ENCODE measurements around the gene MOCS3. TPM values are rescaled to one million over a fixed set of nuclear protein-coding genes. Genes with fewer than 3 reads are reported as not detected.

Gene MOCS3
- total RNA-seq, 1 experiment from 2014 or later, result 13.4 TPM

- Histone ChIP-seq H3K9me3 (ENCODE audit: low read length) (no peaks in the 10 kb centered on the region), H3K79me2 (ENCODE audit: low read length) (peaks cover 99% of the 10 kb centered on the region), H3K36me3 (ENCODE audit: low read depth, low read length) (peaks cover 36% of the 10 kb centered on the region), H3K4me3 (ENCODE audit: low read length) (no peak overlapping the region), H4K20me1 (ENCODE audit: low read length) (peaks cover 90% of the 10 kb centered on the region), H3F3A (ENCODE audit: low read length, unreplicated experiment) (peaks cover 6% of the 10 kb centered on the region), H3K9ac (ENCODE audit: low read length) (no peak overlapping the region), H3K4me2 (ENCODE audit: low read length) (no peak overlapping the region), H3K27ac (ENCODE audit: low read length) (no peak overlapping the region), H3K27me3 (ENCODE audit: low read length) (no peaks in the 10 kb centered on the region), H3K9me2 (replicated peaks; ENCODE audit: low read length) (no peaks in the 10 kb centered on the region), H2AFZ (ENCODE audit: low read length) (no peak overlapping the region), H3K4me1 (ENCODE audit: insufficient read depth, low read length) (peaks cover 25% of the 10 kb centered on the region)
- ATAC-seq (no peak; the same call in 1 of the 2 replicates), DNase-seq (peak; percentile 22)
- POLR2A ChIA-PET (ENCODE audit: unreplicated experiment), result no interaction called here
- intact Hi-C loops (cut with micrococcal nuclease), result no loop called here
- no TSS peak for BruUV-seq (replicated peaks)
- CTCF ChIA-PET, result no interaction called here
- TF ChIP-seq EZH2phosphoT487 (IDR thresholded peaks at IDR 0.05; ENCODE audit: borderline replicate concordance, low read length), result no peak
- no peak for TF ChIP-seq CTCF (conservative IDR thresholded peaks at IDR 0.05; ENCODE audit: low read depth, low read length)
- TF ChIP-seq EZH2 (IDR thresholded peaks at IDR 0.05; ENCODE audit: low read length, unreplicated experiment), result no peak
Measured at GRCh38 chr20:50915424-50915823, 43.2 kb upstream of the MOCS3 start.

GRCh38 chr20:50916257-50916656 lies 42.4 kb upstream of the MOCS3 start:
- Histone ChIP-seq H3K4me1 (ENCODE audit: insufficient read depth, low read length) (peaks cover 25% of the 10 kb centered on the region), H2AFZ (ENCODE audit: low read length) (no peak overlapping the region), H3K9ac (ENCODE audit: low read length) (no peak overlapping the region), H3K27me3 (ENCODE audit: low read length) (no peaks in the 10 kb centered on the region), H3K79me2 (ENCODE audit: low read length) (peaks cover 99% of the 10 kb centered on the region), H3K9me3 (ENCODE audit: low read length) (no peaks in the 10 kb centered on the region), H3K9me2 (replicated peaks; ENCODE audit: low read length) (no peaks in the 10 kb centered on the region), H3K4me2 (ENCODE audit: low read length) (no peak overlapping the region), H3K4me3 (ENCODE audit: low read length) (no peak overlapping the region), H3F3A (ENCODE audit: low read length, unreplicated experiment) (peaks cover 6% of the 10 kb centered on the region), H4K20me1 (ENCODE audit: low read length) (peaks cover 90% of the 10 kb centered on the region), H3K36me3 (ENCODE audit: low read depth, low read length) (peaks cover 36% of the 10 kb centered on the region), H3K27ac (ENCODE audit: low read length) (no peak overlapping the region)
- intact Hi-C loops (cut with micrococcal nuclease), result no loop called here
- ChIA-PET CTCF (interaction anchor here (1.1 kb wide), 1 partner anchor 122 kb away, joined by 6 read pairs; the partner anchor contains the start of gene BCAS4), POLR2A (ENCODE audit: unreplicated experiment) (interaction anchor here (0.6 kb wide), 1 partner anchor 804 kb away, joined by 3 read pairs; no protein-coding TSS in a partner anchor)
- TF ChIP-seq EZH2 (IDR thresholded peaks at IDR 0.05; ENCODE audit: low read length, unreplicated experiment) (no peak), CTCF (conservative IDR thresholded peaks at IDR 0.05; ENCODE audit: low read depth, low read length) (no peak), EZH2phosphoT487 (IDR thresholded peaks at IDR 0.05; ENCODE audit: borderline replicate concordance, low read length) (no peak)
- peak; percentile 27 for ATAC-seq
- DNase-seq, result peak; percentile 20
- BruUV-seq (replicated peaks), result no TSS peak

GRCh38 chr20:50916934-50917333 lies 41.7 kb upstream of the MOCS3 start:
- Histone ChIP-seq H3K27ac (ENCODE audit: low read length) (no peak overlapping the region), H3K4me1 (ENCODE audit: insufficient read depth, low read length) (peaks cover 25% of the 10 kb centered on the region), H4K20me1 (ENCODE audit: low read length) (peaks cover 90% of the 10 kb centered on the region), H3K9me2 (replicated peaks; ENCODE audit: low read length) (no peaks in the 10 kb centered on the region), H2AFZ (ENCODE audit: low read length) (no peak overlapping the region), H3K9me3 (ENCODE audit: low read length) (no peaks in the 10 kb centered on the region), H3K4me2 (ENCODE audit: low read length) (no peak overlapping the region), H3K4me3 (ENCODE audit: low read length) (no peak overlapping the region), H3K79me2 (ENCODE audit: low read length) (peaks cover 99% of the 10 kb centered on the region), H3K9ac (ENCODE audit: low read length) (no peak overlapping the region), H3F3A (ENCODE audit: low read length, unreplicated experiment) (peaks cover 6% of the 10 kb centered on the region), H3K27me3 (ENCODE audit: low read length) (no peaks in the 10 kb centered on the region), H3K36me3 (ENCODE audit: low read depth, low read length) (peaks cover 36% of the 10 kb centered on the region)
- POLR2A ChIA-PET (ENCODE audit: unreplicated experiment), result no interaction called here
- TF ChIP-seq CTCF (conservative IDR thresholded peaks at IDR 0.05; ENCODE audit: low read depth, low read length), result no peak
- TF ChIP-seq EZH2phosphoT487 (IDR thresholded peaks at IDR 0.05; ENCODE audit: borderline replicate concordance, low read length), result no peak
- no peak for TF ChIP-seq EZH2 (IDR thresholded peaks at IDR 0.05; ENCODE audit: low read length, unreplicated experiment)
- intact Hi-C loops (cut with micrococcal nuclease), result no loop called here
- no peak for DNase-seq
- CTCF ChIA-PET, result interaction anchor here (1.1 kb wide), 1 partner anchor 122 kb away, joined by 6 read pairs; the partner anchor contains the start of gene BCAS4
- BruUV-seq (replicated peaks), result no TSS peak
- ATAC-seq, result no peak
